C4-2B (cell line): Measurements from ENCODE around the gene NFYB.

Source experiments
- CTCF ChIP-seq: fragments of 450-650 bp; conservative IDR thresholded peaks from 2 replicates; pipeline ENCODE4 v1.5.1; 2017; ENCODE audit warnings: mild to moderate bottlenecking
- ZFX ChIP-seq: fragments of 450-650 bp; IDR thresholded peaks from 2 replicates; pipeline ENCODE4 v1.6.1; 2017

GRCh38 chr12:104154286-104154685 lies 16.3 kb upstream of the NFYB start:
- TF ChIP-seq CTCF (no peak), ZFX (no peak)
